Dermis microvascular lymphatic vessel endothelial cell (primary cell): ENCODE data around the gene USP49. TPM values are rescaled to one million over a fixed set of nuclear protein-coding genes. Genes with fewer than 3 reads are reported as not detected.
A peak's percentile ranks its signal among the peaks of the same experiment; 100 is the strongest.
"Not testable (repeated sequence)": the region's sequence is repeated elsewhere in the genome, so short reads cannot be mapped to it uniquely, and the experiment has no call there.

ENCODE experiments used
- DNase-seq, 2 donors: peaks; one replicate each; pipeline versions ENCODE4 v3.0.0 to v3.0.0-alpha.2; 2010; ENCODE audit warnings: low read depth in 2 of 2
- total RNA-seq: library from RNA; depleted of rRNA; stranded (reverse); fragments of >200 nt; gene quantifications from 2 replicates; pipeline ENCODE4 v1.2.1, GENCODE V29; 2014

Gene USP49
- total RNA-seq, 1 donor from 2014 or later = 1.3 TPM

- peak in 1 of 2 donors; percentile 53 for DNase-seq
Observed at GRCh38 chr6:41781366-41781730, 113.8 kb downstream of the USP49 start.

DNA sequence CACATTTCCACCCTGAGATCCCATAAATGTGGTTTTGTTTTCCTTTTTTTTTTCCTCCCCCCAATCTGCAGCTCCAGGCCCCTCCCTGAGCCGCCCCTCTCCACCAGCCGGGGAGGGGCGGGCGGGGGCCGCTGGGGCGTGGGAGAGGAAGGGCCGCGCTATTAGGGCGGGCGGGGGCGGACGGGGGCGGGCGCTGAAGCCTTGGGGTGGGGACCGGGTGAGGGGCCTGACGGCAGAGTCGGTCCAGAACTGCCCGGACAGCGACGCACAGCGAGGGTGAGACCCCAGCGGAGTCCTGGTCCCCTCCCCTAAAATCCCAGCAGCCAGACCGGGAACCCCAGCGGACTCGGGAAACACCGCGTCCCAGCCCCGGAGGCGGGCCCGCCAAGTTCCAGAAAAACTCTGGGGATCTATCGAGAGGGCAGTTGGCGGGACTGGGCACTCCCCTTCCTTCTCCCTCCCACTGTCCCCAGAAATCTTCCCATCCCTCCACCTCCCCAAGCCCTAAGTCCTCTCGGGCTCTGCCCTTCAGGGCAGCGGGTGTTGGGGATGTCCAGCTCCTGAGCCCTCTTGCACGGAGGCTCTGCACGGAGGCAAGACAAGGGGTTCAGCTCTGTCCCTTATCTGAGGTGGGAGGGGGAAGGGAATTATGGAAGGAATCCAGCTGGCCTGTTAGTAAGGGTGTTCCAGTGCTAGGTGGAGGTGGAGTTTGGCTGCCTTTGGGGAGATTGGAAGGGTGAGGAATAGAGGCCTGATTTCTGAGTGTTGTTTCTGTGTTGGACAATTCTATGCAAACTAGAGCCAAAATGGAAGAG is 114.4 kb downstream of the USP49 start, which contains the start of gene PRICKLE4:
PRICKLE4 (plus strand) TSS at position 232 of the 815 bp plus-strand sequence. CDS start 2,692 bp downstream, outside the sequence.
- DNase-seq = peak in 1 of 2 donors; percentile 66

DNA sequence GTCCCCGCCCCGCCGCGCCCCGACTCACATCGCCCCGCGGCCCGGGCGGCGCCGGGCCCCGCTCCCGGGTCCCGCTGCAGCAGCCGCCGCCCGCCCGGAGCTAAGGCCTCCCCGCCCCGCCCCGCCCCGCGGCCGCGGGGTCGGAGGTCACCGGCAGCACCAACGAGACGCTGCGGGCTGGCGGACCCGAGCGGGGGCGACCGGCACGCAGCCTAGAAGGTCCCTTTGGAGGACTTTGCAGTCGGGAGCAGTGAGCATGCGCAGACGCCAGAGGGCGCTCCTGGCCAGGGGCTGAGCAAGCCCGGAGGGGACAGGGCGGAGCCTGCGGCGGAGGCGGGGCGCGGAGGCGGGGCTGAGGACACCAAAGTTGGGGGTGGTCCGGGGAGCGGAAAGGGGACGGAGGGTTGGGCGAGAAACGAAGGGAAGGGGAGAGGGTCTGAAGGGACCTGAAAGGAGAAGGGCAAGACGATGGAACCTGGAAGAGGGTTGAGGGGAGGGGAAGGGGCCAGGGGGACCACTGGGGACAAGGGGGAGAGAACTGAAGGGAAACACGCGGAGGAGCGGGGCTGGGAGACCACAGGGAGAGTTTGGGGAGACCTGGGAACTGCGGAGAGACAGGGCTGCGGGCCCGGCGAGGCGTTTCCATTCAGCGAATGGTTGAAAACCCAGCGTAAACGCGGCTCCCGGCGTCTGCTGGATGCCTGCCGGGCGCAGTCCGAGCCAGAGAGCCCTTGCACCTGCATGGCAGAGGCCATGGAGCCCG is 115.2 kb downstream of the USP49 start, which contains the start of gene FRS3:
FRS3 (minus strand) TSS at position 113 of the 763 bp plus-strand sequence. CDS start 2,913 bp downstream, outside the sequence.
- peak; percentile 87 to 95 for DNase-seq

DNA sequence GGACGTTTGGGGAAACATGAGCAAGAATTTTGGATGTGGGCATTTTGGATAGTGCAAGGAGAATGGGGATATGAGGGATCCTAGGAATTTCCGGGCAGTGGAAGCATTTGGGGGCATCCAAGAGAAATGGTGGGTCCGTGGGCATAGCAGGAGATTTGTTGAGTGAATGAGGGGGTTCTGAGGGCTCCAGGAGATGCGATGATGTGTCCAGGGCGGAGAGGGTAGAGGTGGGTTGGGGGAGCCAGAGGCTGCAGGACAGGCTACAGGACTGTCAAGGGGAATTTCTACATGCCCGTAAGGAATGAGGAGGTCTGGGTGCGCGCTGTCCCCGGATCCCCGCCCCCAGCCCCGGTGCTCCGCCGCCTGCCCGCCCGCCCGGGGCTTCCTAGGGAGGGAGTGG is 115.8 kb downstream of the USP49 start:
- peak in 1 of 2 donors; percentile 14 for DNase-seq

- DNase-seq = no peak
Observed at GRCh38 chr6:41778895-41779294, 116.3 kb downstream of the USP49 start.

DNA sequence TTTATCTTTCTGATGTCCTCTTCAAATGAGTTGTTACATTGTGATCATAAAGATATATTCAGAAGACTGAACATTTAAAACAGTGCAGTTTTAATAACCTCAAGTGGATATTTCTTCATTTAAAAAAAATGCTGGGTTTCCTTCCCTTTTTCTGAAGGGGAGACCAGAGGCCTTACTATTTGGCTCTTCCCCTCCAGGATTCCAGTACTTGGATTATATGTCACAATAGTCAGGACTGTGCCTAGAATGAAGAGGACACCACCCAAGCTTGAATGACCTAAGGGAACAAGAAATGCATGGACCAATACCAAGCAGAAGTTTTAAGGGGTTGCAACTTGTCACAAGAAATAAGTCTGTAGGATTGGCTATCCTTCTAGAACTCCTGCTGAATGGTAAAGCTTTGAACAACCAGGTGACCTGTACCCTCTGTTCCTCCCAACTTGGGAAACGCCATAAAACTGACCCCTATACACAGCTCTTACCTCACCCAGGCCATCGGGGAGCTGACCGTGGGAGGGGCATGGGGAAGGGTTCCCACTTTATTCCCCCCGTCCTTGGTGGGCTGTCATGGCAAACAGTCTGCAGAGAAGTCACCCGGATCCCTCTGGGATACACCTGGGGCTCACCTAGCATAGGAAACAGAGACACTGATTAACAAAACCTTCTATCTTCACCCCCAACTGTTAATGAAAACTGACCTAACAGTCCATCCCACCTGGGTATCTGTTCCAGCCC is 117.5 kb downstream of the USP49 start:
- no peak for DNase-seq

- no peak for DNase-seq
Observed at GRCh38 chr6:41775293-41775882, 119.8 kb downstream of the USP49 start.

GRCh38 chr6:41774841-41775240 is 120.3 kb downstream of the USP49 start:
- DNase-seq = no peak

DNA sequence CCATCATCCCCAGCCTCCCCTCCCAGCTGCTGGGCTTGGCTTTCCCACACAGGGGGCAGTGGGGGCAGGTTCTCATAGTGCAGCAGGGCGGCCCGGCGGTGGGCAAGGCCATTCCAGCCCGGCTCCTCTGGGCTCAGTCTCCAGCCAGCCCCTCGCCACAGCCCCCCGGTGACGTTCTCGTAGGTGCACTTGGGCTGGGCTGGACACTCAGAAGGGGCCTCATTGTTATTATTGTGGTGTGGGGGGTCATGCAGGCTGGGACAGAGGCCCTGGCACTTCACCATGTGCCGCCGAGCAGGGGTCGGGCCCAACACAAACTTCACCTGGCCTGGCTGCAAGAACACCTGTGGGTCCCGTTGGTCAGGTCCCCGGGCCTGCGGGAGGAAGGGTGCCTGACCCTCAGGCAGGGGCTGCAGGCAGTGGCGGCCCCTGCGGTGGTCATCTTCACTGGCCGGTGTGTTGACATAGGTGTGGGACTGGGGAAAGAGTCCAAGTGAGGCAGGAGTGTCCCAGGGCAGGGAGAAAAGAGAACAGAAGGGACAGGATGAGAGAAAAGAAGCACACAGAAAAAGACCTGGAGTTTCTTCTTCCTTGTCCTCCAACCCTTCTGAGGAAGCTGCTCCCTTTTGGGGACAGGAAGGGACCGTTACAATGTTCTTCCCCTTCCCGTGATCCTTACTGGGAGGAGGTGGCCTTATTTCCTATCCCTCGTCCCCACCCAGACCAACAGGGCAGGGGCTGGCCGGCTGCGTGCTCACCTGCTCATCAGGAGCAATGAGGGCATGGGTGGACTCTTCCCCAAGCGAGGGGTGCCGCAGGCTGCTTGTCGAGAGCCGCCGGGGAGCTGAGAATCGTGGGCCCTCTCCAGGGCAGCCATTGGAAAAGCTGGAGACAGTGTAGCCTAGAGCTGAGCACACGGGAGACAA is 123.9 kb downstream of the USP49 start:
- DNase-seq = no peak

GRCh38 chr6:41770381-41771057 is 124.7 kb downstream of the USP49 start:
- DNase-seq = no peak

DNA sequence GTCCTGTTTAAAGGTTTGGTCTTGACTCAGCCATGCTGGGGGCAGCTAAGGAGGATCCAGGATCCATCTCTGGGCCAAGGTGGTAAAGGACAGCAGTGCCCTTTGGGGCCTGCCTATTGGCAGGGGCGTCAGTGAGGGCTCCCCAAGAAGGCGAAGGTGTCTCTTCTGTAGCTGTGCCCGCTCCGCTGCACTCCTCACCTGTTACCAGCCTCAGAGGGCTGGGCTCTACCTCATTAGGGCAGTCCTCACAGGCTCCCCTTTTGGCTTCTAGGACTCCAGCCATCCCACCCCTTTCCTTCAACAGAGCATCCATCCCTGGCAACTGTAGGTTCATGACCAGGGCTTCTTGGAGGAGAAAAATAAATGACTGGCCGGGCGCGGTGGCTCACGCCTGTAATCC is 125.8 kb downstream of the USP49 start:
- DNase-seq = no peak

DNA sequence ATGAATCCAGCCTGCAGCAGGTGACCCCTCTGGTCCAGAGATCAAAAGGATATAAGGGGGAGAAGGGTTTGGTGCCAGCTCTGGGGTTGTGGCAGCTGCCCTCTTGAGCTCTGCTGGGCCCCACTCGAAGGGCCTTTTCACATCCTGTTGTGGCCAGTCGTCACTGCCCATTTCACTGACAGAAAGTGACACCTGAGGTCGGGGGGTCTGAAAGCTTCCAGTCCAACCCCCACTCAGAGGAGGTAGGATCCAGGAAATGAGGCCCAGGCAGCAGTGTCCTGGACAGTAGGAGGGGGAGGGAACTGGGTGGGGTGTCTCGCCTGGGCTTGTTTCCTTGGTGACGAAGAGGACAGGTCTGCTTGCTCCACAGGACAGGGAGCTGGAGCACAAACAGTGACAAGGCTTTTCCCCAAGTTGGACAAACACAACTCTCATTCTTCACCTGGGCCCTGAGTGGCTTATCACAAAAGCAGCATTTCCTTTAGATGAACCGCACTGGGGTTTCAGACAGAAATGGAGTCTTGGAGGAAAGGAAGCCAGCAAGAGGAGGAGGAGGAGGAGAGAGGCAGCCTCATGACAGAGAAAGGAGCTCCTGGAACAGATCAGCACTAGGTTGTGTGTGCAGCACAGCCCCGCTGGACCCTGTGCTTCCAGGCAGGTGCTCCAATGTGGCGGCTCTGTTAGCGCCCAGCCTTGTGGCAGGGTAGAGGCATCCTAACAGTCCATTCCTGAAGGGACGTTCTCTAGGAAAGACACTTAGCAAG is 126.4 kb downstream of the USP49 start:
- no peak for DNase-seq

- peak; percentile 66 to 77 for DNase-seq
Observed at GRCh38 chr6:41767112-41767833, 127.9 kb downstream of the USP49 start.

- DNase-seq = not testable (repeated sequence)
Observed at GRCh38 chr6:41766043-41766664, 129.0 kb downstream of the USP49 start.

DNA sequence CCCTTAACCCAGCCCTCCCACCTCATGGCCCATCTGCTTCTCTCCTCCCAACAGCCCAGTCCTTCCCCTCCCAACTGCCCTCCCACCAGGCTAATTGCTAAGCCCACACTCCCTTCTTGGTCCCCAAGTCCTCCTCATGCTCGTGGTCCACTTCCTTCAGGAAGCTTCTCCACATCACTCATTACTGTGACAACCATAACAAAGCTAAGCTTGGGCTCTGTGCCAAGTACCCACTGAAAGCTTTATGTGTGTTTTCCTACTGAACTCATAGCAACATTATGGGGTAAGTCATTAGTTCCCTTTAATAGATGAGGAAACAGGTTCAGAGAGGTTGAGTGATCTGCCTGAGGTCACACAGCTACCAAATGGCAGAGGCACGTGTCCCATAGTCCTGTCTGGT is 131.7 kb downstream of the USP49 start:
- DNase-seq = peak; percentile 87 to 90

- no peak for DNase-seq
Observed at GRCh38 chr6:41759905-41760579, 135.1 kb downstream of the USP49 start.
